Gastroesophageal sphincter (tissue), 3 donors: Measurements from ENCODE around the gene PSMG1.

Source experiments
- CTCF ChIP-seq, 4 experiments: fragments of 200-600 bp in 2 of 4; fragments of 450-650 bp in 2 of 4; sonication (generic) in 1 of 4; IDR thresholded peaks; one replicate each; pipeline ENCODE4 v1.5.1; 2017 to 2019; ENCODE audit warnings: antibody characterized with exemption in 4 of 4, mild to moderate bottlenecking in 2 of 4, moderate library complexity in 2 of 4
- POLR2A ChIP-seq, 2 donors: fragments of 450-650 bp; IDR thresholded peaks; one replicate each; pipeline ENCODE4 v1.6.1; 2017; ENCODE audit warnings: antibody characterized with exemption in 2 of 2, mild to moderate bottlenecking in 2 of 2, moderate library complexity in 1 of 2

- TF ChIP-seq POLR2A (IDR thresholded peaks at IDR 0.05) (no peak), CTCF (IDR thresholded peaks at IDR 0.05) (no peak)
Measured at GRCh38 chr21:39196310-39196709, 13.1 kb upstream of the PSMG1 start.
